PFSK-1 (cell line): Measurements from ENCODE around the gene GASK1A.

ENCODE experiments used
- FOXP2 ChIP-seq: optimal IDR thresholded peaks from 2 replicates; pipeline ENCODE3; 2011; ENCODE audit warnings: borderline replicate concordance, control low read depth, inconsistent platforms; ENCODE audit not compliant: insufficient read depth; ENCODE audit errors: extremely low read length, extremely low read depth
- POLR2AphosphoS5 ChIP-seq: IDR thresholded peaks from 2 replicates; pipeline ENCODE4 v1.6.1; 2012; ENCODE audit warnings: low read depth, mild to moderate bottlenecking, control low read depth, low read length, moderate library complexity
- SIN3A ChIP-seq: IDR thresholded peaks from 2 replicates; pipeline ENCODE4 v1.6.1; 2012; ENCODE audit warnings: mild to moderate bottlenecking, low read length, moderate library complexity, borderline replicate concordance; ENCODE audit not compliant: insufficient read depth
- TAF1 ChIP-seq: IDR thresholded peaks from 2 replicates; pipeline ENCODE4 v1.6.1; 2012; ENCODE audit warnings: low read length, control low read depth, borderline replicate concordance; ENCODE audit not compliant: insufficient read depth
- TF ChIP-seq, protein P1 (sequence below), 2 experiments: IDR thresholded peaks; 2 replicates each; pipeline versions ENCODE4 v1.6.1 to v1.8.0; 2011 to 2012; ENCODE audit warnings: low read depth in 2 of 2, low read length in 2 of 2, control low read depth in 1 of 2, inconsistent platforms in 1 of 2, mild to moderate bottlenecking in 1 of 2, moderate library complexity in 1 of 2; ENCODE audit not compliant: insufficient read depth in 1 of 2

GASK1A gene

DNA sequence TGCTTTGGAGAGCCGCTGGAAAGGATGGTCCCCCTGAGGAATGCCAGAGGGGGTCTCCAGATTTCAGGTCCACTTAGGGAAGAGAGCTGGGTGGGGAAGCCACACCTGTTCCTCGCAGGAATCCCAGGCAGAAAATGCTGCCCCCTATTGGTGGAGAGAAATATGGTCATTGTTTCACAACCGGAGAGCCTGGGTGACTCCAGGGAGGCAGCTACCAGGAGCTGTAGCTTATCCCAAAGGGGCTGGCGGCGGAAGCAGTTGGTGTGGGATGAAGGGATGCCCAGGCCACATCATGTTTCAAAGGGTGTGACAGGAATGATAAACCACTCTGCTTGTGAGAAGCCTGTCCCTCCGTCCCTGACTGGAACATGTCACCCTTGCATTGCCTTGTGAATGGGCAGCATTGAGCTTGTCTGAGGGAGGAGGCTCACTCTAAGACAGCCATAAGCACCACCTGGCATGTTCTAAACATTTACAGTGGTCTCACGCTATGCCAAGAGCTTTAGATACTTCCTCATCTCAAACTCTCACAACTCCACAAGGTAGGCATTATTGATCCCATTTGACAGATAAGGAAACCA lies 92.3 kb downstream of the GASK1A start:
- TF ChIP-seq SIN3A (no peak), POLR2AphosphoS5 (no peak), TAF1 (no peak), FOXP2 (no peak)
- TF ChIP-seq, protein P1, sequence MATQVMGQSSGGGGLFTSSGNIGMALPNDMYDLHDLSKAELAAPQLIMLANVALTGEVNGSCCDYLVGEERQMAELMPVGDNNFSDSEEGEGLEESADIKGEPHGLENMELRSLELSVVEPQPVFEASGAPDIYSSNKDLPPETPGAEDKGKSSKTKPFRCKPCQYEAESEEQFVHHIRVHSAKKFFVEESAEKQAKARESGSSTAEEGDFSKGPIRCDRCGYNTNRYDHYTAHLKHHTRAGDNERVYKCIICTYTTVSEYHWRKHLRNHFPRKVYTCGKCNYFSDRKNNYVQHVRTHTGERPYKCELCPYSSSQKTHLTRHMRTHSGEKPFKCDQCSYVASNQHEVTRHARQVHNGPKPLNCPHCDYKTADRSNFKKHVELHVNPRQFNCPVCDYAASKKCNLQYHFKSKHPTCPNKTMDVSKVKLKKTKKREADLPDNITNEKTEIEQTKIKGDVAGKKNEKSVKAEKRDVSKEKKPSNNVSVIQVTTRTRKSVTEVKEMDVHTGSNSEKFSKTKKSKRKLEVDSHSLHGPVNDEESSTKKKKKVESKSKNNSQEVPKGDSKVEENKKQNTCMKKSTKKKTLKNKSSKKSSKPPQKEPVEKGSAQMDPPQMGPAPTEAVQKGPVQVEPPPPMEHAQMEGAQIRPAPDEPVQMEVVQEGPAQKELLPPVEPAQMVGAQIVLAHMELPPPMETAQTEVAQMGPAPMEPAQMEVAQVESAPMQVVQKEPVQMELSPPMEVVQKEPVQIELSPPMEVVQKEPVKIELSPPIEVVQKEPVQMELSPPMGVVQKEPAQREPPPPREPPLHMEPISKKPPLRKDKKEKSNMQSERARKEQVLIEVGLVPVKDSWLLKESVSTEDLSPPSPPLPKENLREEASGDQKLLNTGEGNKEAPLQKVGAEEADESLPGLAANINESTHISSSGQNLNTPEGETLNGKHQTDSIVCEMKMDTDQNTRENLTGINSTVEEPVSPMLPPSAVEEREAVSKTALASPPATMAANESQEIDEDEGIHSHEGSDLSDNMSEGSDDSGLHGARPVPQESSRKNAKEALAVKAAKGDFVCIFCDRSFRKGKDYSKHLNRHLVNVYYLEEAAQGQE (IDR thresholded peaks at IDR 0.05; ENCODE audit: insufficient read depth in 1 of 2, low read depth in 2 of 2, low read length in 2 of 2), result no peak

DNA sequence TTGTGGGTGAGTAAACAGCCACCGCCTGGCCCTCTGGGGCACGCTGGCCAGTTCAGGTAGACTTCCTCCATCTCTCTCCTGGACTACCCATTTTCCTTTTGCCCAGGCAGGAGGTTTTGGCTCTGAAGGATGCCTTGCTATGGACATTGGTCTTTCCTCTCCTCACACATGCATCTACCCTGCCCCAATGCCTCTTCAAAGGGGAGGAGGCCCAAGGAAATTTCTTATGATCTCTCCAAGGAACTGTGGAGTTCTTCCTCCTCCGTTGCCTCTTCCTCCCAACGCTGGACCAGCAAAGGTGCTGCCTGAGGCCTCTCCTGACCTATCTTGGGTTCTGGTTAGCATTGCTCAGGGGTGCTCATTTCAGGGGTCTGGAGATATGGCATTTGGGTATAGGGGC lies 93.2 kb downstream of the GASK1A start:
- TF ChIP-seq SIN3A, result no peak
- TF ChIP-seq POLR2AphosphoS5, result no peak
- TF ChIP-seq, protein P1 (IDR thresholded peaks at IDR 0.05; ENCODE audit: insufficient read depth in 1 of 2, low read depth in 2 of 2, low read length in 2 of 2), result no peak
- no peak for TF ChIP-seq TAF1
- no peak for TF ChIP-seq FOXP2

DNA sequence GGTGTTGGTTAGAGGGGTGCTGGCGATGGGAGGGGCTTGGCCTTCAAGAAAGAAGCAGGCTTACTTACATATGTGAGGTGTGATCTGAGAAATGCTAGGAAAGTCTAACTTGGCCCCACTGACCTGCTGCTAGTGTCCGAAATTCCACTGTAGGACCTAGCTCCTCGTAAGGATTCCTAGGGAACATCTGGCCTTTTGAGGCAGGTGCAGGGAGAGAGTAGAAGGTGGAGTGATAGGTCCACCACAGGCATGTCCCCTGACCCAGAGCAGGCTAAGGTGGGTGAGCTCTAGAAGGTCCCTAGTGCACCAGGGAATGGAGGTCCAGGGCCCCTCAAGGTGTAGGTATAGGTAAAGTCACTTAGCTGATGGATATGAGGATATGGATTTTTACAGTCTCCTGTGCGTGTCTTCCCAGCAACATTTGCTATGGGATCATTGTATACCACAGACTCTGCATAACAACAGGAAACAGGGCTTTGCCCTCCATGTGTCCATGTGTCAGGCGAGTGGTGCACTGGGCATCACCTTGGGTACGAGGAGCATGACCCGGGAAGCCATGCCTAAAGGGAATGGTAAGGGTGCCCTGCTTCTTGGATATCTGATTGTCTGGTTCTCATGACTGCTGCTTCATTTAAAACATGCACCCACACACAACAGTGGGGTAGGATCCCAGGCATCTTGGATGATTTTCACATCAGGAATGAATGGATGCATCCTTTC lies 94.2 kb downstream of the GASK1A start:
- TF ChIP-seq, protein P1 (IDR thresholded peaks at IDR 0.05; ENCODE audit: insufficient read depth in 1 of 2, low read depth in 2 of 2, low read length in 2 of 2), result no peak
- TF ChIP-seq SIN3A (no peak), POLR2AphosphoS5 (no peak), FOXP2 (no peak), TAF1 (no peak)

DNA sequence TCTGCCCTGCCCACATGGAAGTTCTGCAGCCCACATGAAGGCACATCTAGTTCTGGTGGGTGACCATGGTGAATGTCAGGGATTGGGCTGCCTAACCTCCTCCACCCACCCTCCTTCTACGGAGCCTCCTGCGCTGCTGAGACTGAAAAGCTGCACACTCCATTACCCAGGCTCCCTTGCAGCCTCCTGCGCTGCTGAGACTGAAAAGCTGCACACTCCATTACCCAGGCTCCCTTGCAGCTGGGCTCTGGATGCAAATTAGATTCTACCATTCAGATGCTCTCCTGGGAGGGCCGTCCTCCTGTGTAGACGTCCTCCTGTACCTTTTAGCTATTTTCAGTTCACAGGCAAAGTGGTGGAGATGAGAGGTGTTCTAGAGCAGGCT lies 94.7 kb downstream of the GASK1A start:
- TF ChIP-seq, protein P1 (IDR thresholded peaks at IDR 0.05; ENCODE audit: insufficient read depth in 1 of 2, low read depth in 2 of 2, low read length in 2 of 2), result no peak
- TF ChIP-seq FOXP2, result no peak
- TF ChIP-seq POLR2AphosphoS5, result no peak
- no peak for TF ChIP-seq SIN3A
- TF ChIP-seq TAF1, result no peak

DNA sequence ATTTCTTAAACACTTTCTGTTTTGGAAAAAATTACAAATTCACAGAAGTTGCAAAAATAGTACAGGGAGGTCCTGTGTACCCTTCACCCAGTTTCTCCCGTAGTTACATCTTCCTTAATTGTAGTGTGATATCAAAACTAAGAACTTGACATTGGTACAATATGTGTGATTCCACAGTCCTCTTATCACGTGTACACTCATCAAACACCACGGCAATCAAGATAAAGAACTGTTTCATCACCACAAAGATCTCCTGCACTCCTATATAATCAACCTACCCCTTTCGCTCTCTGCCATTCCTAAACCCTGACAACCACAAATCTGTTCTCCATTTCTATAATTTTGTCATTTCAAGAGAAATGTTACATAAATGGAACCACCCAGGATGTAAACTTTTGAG lies 95.4 kb downstream of the GASK1A start:
- TF ChIP-seq FOXP2 (no peak), POLR2AphosphoS5 (no peak), TAF1 (no peak), SIN3A (no peak)
- TF ChIP-seq, protein P1 (IDR thresholded peaks at IDR 0.05; ENCODE audit: insufficient read depth in 1 of 2, low read depth in 2 of 2, low read length in 2 of 2), result no peak
